GM21423 (cell line): ENCODE measurements around the gene KRT31.
"Not testable (repeated sequence)": the region's sequence is repeated elsewhere in the genome, so short reads cannot be mapped to it uniquely, and the experiment has no call there.

Experiments
- ATAC-seq: cut with Tn5 transposase; IDR thresholded peaks from one replicate; pipeline ENCODE4 v1.9.1; 2021; ENCODE audit warnings: mild to moderate bottlenecking, moderate library complexity; ENCODE audit not compliant: unreplicated experiment

Gene KRT31

GRCh38 chr17:41396996-41397660, at the start of gene KRT31:
TSS of gene KRT31 (minus strand) at chr17:41397608. CDS start at chr17:41397539, 69 bp downstream.
- ATAC-seq = no peak

- no peak for ATAC-seq
Observed at GRCh38 chr17:41446806-41447205, 49.4 kb upstream of the KRT31 start.

GRCh38 chr17:41444640-41445039, 47.2 kb upstream of the KRT31 start:
- no peak for ATAC-seq

GRCh38 chr17:41444186-41444585, 46.8 kb upstream of the KRT31 start:
- no peak for ATAC-seq

GRCh38 chr17:41442739-41443138, 45.3 kb upstream of the KRT31 start:
- ATAC-seq = no peak

- ATAC-seq = no peak
Observed at GRCh38 chr17:41440531-41441033, 43.2 kb upstream of the KRT31 start, which contains the start of gene KRT38. TSS of gene KRT38 (minus strand) at chr17:41440983. CDS start at chr17:41440921, 62 bp downstream.

GRCh38 chr17:41439375-41439774, 42.0 kb upstream of the KRT31 start:
- no peak for ATAC-seq

GRCh38 chr17:41437769-41438168, 40.4 kb upstream of the KRT31 start:
- no peak for ATAC-seq

- no peak for ATAC-seq
Observed at GRCh38 chr17:41437254-41437653, 39.8 kb upstream of the KRT31 start.

GRCh38 chr17:41434415-41434814, 37.0 kb upstream of the KRT31 start:
- no peak for ATAC-seq

GRCh38 chr17:41434005-41434404, 36.6 kb upstream of the KRT31 start:
- no peak for ATAC-seq

- ATAC-seq = no peak
Observed at GRCh38 chr17:41433586-41433985, 36.2 kb upstream of the KRT31 start.

- not testable (repeated sequence) for ATAC-seq
Observed at GRCh38 chr17:41430376-41430775, 33.0 kb upstream of the KRT31 start.

GRCh38 chr17:41429667-41430066, 32.3 kb upstream of the KRT31 start:
- ATAC-seq = no peak

GRCh38 chr17:41428591-41429291, 31.3 kb upstream of the KRT31 start:
- no peak for ATAC-seq

GRCh38 chr17:41424111-41424635, 26.8 kb upstream of the KRT31 start, which contains the start of gene KRT37:
TSS of gene KRT37 (minus strand) at chr17:41424585. CDS start at chr17:41424523, 62 bp downstream.
- ATAC-seq = no peak

GRCh38 chr17:41422586-41422985, 25.2 kb upstream of the KRT31 start:
- ATAC-seq = not testable (repeated sequence)

GRCh38 chr17:41421617-41422016, 24.2 kb upstream of the KRT31 start:
- no peak for ATAC-seq

- ATAC-seq = no peak
Observed at GRCh38 chr17:41421116-41421515, 23.7 kb upstream of the KRT31 start.

- no peak for ATAC-seq
Observed at GRCh38 chr17:41420134-41420533, 22.7 kb upstream of the KRT31 start.

GRCh38 chr17:41419716-41420115, 22.3 kb upstream of the KRT31 start:
- ATAC-seq = no peak
